Uterus (tissue), 2 donors: ENCODE results near the gene HOXD8.

Source experiments
- CTCF ChIP-seq, 4 experiments: fragments of 200-600 bp in 2 of 4; fragments of 450-650 bp in 2 of 4; sonication (generic) in 2 of 4; IDR thresholded peaks; one replicate each; pipeline ENCODE4 v1.5.1; 2016 to 2019; ENCODE audit warnings: antibody characterized with exemption in 4 of 4, mild to moderate bottlenecking in 2 of 4, moderate library complexity in 1 of 4
- POLR2A ChIP-seq, 2 donors: fragments of 450-650 bp; IDR thresholded peaks; one replicate each; pipeline ENCODE4 v1.6.1; 2016; ENCODE audit warnings: antibody characterized with exemption in 2 of 2, mild to moderate bottlenecking in 1 of 2, moderate library complexity in 1 of 2

DNA sequence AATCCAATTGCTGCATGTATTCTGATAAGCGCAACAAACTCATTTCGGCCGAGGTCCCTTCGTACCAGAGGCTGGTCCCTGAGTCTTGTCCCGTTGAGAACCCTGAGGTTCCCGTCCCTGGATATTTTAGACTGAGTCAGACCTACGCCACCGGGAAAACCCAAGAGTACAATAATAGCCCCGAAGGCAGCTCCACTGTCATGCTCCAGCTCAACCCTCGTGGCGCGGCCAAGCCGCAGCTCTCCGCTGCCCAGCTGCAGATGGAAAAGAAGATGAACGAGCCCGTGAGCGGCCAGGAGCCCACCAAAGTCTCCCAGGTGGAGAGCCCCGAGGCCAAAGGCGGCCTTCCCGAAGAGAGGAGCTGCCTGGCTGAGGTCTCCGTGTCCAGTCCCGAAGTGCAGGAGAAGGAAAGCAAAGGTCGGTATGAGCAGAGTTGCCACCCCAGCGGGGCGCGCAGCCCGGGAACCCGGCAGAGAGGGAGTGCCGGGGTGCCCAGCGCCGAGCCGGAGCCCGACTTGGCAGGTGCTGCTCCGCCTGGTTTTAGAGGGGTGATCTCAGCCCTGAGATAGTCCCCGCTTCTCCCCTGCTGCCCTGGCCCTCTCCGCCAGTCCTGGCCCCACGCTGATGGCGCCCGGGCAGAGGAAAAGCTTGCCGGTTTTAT is 12.2 kb upstream of the HOXD8 start:
- TF ChIP-seq CTCF (IDR thresholded peaks at IDR 0.05) = no peak
- no peak for TF ChIP-seq POLR2A (IDR thresholded peaks at IDR 0.05)
